GM19455 (cell line): ENCODE data around the gene ARL5B.
"Not testable (repeated sequence)": the region's sequence is repeated elsewhere in the genome, so short reads cannot be mapped to it uniquely, and the experiment has no call there.

Experiments used
- ATAC-seq: cut with Tn5 transposase; IDR thresholded peaks from one replicate; pipeline ENCODE4 v1.9.1; 2021; ENCODE audit not compliant: unreplicated experiment

The ARL5B gene, protein sequence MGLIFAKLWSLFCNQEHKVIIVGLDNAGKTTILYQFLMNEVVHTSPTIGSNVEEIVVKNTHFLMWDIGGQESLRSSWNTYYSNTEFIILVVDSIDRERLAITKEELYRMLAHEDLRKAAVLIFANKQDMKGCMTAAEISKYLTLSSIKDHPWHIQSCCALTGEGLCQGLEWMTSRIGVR

DNA sequence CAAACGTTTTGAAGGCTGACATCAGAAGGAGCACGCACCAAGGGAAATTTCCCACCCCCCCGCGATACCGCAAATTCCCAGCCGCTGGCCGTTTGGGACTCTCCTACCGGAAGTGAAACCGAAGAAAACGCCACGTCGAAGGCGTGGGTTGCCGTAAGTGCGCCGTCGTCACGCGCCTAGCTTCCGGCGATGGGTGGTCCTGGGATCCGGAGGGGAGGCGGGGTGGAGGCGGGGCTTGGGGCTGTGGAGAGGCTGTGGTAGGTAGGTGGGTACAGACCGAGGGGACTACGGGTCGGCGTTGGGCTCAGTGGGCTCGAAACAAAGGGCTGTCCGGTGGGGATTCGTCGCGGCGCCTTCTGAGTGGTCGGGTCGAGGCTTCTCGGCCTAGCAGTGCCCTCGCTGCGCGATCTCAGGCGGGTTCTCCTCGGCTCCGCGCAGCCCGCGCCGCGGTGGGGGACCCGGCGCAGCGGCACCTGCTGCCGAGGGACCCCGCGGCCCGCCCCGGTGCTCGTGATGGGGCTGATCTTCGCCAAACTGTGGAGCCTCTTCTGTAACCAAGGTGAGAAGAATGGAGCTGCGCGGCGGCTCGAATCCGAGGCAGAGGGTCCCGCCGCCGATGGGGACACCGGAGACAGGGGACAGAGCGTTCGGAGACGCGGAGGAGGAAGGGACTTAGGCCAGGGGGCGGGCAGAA, at the start of gene ARL5B:
Gene ARL5B, plus strand, starts transcription at position 307 of the 694 bp plus-strand sequence. Its CDS starts 207 bp downstream, at position 514.
- ATAC-seq, result peak; percentile 86

DNA sequence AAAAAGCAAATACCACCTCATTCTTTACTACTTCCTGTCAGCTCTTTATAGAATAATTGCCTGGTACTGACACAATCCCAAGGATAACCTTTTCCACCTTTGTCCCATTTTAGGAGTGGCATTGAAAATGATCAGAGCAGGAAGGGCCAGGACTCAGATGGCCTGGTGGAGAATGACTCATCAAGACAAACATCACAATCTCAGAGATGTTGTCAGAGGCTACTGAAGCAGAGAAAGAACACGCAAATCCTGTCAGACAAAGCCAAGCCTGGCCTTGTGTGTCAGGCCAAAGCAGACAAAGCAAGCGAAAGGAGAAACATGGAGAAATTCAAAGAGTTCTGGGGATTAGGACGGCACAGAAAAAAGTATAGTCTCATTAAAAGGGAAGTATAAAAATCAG, 48.7 kb upstream of the ARL5B start:
- ATAC-seq, result no peak

DNA sequence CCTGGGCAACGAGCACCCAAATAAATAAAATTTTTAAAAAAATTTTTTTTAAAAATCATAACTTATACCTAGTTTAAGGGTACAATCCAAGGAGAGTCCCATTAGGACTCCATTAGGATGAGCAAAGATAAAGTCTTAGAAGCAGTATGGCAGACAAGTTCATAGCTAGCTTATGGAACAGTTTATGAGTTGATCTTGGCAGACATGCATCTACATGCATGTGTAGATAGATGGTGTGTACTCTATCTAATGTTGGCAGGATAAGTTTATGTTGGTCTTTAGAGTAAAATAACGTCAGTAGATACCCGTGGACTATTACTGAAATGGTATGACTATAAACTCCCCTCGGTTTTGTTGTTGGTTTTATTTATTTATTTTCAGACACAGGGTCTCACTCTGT, 48.1 kb upstream of the ARL5B start:
- ATAC-seq, result no peak

DNA sequence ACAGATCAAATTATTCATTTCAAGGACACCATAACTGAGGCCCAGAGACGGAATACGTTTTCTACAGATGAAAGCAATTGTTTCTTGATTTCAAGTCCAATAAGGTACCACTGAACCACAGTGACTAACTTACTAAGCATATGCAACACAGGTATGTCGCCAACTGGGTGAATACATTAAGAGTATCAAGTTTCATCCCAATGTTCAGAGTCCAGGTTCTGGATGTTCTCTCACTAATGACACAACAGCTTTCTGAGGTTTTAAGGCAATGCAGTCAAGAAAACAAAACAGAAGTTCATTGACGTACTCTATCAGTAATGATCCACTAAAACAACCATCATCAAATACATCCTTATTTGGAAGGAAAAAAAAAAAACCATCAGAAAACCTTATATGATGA, 43.6 kb upstream of the ARL5B start:
- no peak for ATAC-seq

DNA sequence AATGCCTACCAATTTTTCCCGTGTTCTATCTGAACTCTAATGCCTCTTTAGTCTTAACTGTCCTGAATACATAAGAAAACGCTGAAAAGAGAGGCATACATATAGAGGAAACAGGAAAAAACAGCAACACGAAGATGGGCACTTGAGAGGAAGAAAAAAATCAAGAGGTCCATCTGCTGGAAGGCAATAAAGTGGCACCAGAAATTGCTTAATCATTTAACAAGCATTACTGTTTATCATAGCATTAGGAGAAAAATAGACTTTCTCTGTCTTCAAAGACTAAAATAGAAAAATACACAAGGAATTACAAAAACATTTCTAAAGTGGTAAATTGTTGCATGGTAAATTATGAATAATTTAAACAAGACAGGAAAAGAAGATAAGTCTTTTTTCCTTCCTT, 42.9 kb upstream of the ARL5B start:
- no peak for ATAC-seq

DNA sequence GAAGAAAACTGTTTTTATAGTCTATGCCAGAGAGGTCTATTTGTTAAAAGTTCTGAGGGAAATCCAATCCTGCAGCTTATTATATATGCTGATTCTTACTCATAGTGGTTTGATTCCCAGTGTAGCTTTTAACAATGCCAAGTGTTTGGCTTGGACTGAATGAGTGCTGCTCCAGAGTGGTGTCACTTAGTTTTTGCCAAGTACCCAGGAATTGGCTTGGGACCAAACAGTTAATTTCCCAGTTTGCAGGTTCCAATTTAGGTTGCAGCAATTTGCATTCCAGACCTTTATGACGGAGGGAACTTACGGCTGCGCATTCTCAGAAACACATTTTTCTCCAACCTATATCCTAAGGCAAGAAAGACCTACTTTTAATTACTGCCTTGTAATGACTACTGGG, 40.2 kb upstream of the ARL5B start:
- ATAC-seq, result no peak

DNA sequence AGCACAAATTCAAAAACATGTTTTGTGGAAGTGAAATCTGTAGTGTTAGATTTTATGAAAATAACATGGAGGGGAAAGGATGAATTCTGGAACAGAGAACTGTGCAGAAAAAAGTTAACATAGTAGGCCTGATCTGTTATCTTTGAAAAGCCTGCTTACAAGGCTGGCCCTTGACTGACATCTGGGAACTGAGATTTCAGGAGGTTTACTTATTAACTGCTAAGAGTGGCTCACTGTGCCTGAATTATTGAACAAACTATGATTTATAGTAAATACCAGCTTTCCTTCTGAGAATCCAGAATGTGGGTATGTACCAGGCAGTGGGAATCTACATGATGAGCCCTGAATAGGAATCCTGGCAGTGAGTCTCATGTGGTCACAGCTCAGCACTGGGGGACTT, 38.4 kb upstream of the ARL5B start:
- ATAC-seq, result no peak

DNA sequence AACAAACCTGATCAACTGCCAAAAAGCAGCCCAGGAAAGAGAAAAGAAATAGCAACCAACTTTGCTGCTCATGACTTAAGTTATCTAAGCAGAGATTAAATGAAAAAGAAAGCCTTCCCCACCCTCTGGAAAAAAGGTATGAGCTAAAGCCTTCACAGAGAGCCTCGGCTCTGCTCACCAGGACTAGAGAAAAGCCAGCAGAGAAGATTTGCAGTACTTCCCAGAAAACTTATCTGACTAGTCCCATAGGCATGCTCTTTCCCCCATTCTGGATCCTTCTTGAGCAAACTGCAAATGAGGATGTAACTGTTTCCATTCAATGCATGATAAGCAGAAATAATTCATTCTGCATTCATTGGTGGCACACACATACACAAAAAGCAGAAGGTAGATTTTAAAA, 35.6 kb upstream of the ARL5B start:
- not testable (repeated sequence) for ATAC-seq

DNA sequence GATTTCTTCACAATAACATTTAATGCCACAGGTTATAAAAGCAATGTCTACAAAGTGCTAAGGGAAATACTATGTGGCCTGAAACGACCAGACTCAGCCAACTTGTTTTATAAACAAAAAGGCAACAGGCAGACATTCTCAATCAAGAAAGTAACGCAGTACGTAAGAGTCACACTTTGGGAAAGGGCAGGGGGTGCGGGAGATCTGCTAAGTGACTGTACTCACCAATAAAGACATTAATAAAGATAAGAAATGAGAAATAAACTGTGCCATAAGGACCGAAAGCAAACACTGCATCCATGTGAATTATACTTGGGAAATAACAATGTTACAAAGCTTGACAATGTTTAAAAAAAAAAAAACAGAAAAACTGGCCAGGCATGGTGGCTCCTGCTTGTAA, 33.3 kb upstream of the ARL5B start:
- ATAC-seq, result no peak

DNA sequence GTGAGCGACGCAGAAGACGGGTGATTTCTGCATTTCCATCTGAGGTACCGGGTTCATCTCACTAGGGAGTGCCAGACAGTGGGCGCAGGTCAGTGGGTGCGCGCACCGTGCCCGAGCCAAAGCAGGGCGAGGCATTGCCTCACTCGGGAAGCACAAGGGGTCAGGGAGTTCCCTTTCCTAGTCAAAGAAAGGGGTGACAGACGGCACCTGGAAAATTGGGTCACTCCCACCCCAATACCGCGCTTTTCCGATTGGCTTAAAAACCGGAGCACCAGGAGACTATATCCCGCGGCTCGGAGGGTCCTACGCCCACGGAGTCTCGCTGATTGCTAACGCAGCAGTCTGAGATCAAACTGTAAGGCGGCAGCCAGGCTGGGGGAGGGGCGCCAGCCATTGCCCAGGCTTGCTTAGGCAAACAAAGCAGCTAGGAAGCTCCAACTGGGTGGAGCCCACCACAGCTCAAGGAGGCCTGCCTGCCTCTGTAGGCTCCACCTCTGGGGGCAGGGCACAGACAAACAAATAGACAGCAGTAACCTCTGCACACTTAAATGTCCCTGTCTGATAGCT, 31.7 kb upstream of the ARL5B start:
- not testable (repeated sequence) for ATAC-seq

DNA sequence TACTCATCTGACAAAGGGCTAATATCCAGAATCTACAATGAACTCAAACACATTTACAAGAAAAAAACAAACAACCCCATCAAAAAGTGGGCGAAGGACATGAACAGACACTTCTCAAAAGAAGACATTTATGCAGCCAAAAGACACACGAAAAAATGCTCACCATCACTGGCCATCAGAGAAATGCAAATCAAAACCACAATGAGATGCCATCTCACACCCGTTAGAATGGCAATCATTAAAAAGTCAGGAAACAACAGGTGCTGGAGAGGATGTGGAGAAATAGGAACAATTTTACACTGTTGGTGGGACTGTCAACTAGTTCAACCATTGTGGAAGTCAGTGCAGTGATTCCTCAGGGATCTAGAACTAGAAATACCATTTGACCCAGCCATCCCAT, 26.7 kb upstream of the ARL5B start:
- not testable (repeated sequence) for ATAC-seq

DNA sequence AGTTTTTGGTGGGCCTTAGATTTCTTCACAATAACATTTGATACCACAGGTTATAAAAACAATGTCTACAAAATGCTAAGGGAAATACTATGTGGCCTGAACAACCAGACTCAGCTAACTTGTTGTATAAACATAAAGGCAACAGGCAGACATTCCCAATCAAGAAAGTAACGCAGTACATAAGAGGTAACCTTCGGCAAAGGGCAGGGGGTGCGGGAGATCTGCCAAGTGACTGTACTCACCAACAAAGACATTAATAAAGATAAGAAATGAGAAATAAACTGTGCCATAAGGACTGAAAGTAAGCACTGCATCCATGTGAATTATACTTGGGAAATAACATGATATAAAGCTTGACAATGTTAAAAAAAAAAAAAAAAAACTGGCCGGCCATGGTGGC, 23.2 kb upstream of the ARL5B start:
- ATAC-seq, result no peak

DNA sequence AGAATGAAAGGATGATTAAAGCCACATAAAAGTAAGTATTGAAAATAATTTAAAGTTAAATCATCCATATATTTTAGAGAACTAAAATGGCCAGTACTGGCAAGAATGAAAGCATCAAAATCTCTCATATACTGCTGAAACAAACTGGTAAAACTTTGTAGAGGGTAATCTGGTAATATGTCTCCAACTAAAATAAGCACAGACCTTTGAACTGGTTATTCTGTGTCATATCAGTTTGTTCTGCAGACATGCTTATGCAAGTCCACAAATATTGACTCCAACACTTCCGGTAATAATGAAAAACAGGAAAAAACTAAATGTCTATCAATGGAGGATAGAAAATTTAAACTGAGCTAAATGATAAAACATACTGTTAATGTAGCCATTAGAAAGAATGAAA, 21.8 kb upstream of the ARL5B start:
- ATAC-seq, result not testable (repeated sequence)

DNA sequence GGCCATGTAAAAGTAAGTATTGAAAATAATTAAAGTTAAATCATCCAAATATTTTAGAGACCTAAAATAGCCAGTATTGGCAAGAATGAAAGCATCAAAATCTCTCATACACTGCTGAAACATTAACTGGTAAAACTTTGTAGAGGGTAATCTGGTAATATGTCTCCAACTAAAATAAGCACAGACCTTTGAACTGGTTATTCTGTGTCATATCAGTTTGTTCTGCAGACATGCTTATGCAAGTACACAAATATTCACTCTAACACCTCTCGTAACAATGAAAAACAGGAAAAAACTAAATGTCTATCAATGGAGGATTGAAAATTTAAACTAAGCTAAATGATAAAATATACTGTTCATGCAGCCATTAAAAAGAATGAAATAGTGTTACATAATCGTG, 19.5 kb upstream of the ARL5B start:
- ATAC-seq, result not testable (repeated sequence)

DNA sequence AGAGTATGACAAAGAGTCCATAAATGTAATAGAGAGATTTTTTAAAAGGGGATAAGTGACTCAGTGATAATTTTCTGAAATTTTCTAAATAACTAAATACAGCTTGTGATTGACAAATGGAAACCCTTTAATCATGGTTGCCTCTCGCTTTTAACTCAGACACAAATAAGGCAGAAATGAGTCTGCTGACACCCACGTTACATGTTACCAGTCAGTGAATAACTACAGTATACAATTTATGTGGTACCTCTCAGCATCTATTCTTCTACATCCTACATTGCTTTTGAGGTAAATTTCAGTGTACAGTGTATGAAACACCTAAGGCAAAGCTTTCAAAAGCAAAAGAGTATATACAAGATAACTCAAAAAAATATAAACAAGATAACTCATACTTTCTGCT, 12.1 kb upstream of the ARL5B start:
- ATAC-seq, result no peak

DNA sequence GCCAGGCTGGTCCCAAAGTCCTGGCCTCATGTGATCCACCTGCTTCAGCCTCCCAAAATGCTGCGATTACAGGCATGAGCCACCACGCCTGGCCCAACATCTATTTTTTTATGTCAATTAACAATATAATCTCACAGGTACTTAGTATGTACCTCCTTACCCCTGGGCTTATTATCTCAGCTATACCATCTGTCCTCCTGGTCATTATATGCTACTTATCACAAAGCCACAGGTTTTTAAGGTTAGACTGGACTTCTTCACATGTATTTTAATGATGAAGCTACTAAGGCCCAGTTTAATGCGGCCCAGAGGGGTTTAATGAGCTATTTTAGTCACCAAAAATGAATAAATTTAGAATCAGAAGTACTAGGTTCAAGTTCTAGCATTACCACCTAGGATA, 11.3 kb upstream of the ARL5B start:
- ATAC-seq, result no peak

DNA sequence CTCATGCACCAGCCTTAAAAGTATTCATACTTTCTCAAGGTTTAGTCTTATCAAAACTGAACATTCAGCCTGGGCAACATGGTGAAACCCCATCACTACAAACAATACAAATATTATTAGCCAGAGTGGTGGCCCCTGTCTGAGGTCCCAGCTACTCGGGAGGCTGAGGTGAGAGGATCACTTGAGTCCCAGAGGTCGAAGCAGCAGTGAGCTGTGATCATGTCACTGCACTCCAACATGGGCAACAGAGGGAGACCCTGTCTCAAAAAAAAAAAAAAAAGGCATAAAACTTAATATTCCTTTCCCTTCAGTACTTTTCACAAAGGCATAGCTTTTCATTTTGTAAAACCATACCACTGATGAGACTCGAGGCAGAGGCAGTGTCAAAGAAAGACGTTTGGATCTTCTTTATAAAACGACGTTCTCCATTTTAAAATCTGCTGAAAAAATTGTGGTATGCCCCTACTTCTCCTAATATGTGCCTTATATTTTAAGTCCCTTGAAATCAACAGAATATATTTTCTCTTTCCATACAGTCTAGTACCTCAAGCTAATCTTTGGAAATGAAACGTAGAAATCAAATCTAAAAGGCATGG, 9.8 kb upstream of the ARL5B start:
- ATAC-seq, result no peak

DNA sequence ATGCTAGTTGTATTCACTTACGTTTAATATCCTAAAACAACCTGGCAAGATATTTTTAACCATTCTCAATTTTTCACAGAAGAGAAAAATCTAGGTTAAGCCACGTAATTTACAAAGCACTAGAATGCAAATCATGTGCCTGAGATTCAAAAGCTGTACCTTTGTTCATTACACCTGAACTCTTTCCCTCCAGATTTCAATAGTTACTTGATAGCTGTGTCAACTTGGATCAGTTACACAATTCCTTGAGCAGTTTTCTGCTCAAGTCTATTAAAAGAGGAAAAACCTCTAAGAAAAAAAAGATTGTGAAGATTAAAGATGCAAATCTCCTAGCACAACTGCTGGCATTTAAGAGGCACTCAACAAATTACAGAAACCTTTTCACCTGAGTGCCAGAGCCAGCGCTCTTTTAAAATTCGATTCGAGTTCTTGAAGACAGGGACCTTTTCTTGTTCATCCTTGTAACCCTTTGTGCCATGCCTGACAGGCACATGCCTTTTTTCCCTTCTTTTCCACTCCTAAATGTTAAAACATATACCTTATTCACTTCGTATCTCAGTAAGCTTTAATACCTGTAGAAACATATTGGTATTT, 8.7 kb upstream of the ARL5B start:
- no peak for ATAC-seq

DNA sequence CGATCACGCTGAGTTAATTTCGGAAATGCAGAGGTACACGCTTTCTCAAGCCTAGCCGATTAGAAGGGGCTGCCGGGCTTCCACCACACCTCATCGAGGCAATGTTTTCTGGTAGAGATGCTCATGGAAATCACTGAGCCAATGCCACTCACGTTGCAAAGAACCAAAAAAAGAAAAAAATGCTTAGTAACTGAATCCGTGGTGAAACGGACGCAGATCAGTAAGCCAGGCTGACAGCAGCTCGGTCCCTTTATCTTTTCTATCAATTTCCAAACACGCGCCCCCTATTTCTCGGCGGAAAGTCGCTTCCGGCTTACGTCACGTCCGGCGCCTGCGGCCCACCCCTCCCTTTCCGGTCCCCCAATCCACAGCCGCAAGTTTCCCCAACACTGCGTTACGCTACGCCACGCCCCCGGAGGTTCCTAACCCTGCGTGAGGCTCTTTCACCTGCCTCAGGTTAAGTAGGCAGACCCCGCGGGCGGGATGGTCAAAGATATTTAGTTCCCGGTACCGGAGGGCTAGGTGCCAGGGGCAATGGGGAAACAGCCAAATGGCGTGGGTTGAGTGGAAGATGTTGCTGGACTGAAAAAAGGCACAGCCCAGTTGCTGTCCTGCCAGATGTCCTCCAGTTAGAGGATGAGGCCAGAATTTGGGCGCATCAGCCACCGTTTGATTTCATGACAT, 7.8 kb upstream of the ARL5B start, which contains the start of gene NSUN6:
Gene NSUN6, minus strand, starts transcription at position 264 of the 684 bp plus-strand sequence. CDS start 384 bp downstream, outside the sequence.
- peak; percentile 97 for ATAC-seq

DNA sequence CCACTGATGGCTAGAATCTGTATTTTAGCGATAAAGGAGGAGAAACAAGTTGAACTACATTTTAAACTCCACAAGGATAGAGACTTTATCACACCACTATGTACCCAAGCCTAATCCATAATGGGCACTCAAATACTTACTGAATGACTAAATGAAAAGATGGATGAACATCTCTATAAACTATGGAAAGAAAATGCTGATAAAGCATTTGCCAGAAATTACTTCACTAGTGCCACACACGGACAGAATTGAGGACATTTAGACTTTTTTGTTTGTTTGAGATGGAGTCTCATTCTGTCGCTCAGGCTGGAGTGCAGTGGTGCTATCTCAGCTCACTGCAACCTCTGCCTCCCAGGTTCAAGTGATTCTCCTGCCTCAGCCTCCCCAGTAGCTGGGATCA, 6.1 kb upstream of the ARL5B start:
- ATAC-seq, result no peak

DNA sequence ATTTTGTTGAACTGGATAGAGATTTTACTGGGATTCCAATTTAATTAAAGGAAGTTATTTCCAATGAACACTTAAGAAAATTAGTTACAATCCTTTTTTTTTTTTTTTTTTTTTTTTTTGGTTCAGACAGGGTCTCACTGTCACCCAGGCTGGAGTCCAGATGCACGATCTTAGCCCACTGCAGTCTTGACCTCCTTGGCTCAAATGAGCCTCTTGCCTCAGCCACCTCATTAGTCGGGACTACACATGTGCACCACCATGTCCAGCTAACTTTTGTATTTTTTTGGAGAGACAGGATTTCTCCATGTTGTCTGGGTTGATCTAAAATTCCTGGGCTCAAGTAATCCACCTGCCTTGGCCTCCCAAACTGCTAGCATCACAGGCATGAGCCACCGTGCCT, 2.5 kb upstream of the ARL5B start:
- no peak for ATAC-seq
